Raji (cell line): ENCODE results near the gene NIPAL3.

Experiments used
- POLR2A ChIP-seq: IDR thresholded peaks from 2 replicates; pipeline ENCODE4 v1.6.1; 2011; ENCODE audit warnings: low read depth, low read length, control low read depth; ENCODE audit not compliant: insufficient read depth

Gene NIPAL3

DNA sequence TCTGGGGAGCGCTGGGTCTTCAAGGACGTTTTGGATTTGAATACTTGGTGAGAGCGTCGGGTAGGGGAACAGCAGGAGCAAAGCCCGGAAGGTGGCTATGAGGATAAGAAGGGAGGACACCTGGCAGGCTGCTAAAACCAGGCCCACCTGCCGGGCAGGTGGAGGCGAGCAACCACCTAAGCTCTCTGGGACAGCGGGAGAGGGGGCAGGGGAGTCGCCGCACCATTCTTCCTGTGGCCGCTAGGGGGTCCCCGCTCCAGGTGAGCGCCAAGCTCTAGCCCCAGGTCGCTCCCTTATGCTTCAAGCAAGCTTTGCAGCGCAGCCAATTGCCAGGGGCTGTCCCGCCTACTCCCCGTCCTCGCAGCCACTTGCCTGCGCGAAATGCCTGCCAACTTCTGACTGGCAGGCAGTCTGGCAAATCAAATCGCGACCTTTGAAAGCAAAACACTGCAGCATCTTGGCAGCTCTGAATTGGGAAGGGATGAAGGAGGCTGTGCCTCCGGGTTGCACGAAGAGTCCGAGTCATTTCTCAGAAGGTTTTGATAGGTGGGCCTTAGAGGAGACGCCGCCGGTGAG lies at the start of gene NIPAL3:
NIPAL3 (plus strand) TSS at position 469 of the 576 bp plus-strand sequence. CDS start 3,746 bp downstream, outside the sequence.
- TF ChIP-seq POLR2A, result peak; percentile 71

DNA sequence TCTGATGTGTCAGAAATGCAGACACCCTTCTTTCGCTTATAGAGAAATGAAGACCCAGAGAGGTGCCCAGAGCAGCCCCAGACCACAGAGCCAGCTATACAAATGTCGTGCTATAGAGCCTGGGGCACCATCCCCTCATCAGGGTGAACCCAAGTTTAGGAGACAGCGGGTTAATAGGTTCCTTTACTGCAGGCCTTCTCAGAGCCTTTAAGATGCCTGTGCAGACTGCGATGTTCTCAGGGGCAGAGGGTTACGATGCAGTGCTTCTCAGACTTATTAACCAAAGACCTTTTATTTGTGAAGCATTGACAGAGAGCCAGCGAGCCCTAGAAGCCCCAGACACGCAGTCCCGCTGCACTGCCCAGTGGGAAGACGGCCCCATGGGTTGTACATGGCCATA lies 48.9 kb upstream of the NIPAL3 start:
- TF ChIP-seq POLR2A, result no peak

DNA sequence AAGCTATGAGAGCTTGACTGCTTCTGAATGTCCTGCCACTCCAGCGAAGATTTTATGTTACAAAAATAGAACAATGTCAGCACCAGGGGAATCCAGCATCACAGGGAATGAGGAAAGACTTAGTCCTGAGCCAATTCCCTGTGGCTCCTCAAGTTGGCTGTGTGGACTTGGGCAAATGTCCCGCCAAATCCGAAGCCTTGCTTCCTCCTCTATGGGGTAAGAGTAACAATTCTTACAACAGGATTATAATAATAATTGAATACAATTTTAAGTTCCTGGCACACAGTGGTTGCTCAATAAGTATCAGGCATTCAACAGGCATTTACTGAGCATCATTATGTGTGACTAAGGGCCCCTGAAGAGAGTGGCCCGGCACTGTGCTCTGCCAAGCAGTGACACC lies 46.4 kb upstream of the NIPAL3 start:
- no peak for TF ChIP-seq POLR2A

DNA sequence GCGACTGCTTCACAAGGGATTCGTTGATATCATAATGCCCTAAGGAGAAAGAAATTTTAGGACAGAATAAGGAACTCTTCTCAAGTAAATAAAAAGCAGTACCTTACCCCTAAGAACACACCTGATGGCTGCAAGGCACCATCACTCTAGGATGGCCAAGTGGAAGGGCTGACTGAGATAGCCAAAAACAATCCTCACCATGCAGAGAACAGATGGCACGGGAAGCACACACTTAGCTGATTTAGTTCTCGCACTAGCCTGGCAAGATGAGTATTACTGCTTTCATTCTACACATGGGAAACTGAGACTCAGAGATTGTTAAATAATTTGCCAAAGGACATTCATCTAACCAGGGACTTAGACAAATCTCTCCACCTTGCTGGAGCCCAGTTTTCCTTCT lies 45.8 kb upstream of the NIPAL3 start:
- TF ChIP-seq POLR2A, result no peak

DNA sequence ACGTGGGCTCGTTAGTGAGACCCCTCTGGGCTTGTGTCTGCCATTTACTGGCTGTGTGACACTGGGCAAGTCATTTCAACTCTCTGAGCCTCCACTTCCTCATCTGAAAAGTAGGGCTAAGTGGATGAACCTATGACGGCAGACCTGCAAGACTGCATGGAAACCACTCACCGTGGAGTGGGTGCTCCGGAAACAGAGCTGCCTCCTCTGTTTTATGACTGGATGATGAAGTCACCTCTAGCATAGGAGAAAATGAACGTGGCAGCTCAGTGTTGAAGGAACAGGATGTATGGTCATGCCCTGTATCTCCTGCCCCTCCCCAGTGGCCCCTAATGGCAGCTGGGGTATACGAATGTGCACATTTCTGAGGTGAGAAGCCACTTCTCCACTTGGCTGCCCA lies 42.6 kb upstream of the NIPAL3 start:
- no peak for TF ChIP-seq POLR2A

DNA sequence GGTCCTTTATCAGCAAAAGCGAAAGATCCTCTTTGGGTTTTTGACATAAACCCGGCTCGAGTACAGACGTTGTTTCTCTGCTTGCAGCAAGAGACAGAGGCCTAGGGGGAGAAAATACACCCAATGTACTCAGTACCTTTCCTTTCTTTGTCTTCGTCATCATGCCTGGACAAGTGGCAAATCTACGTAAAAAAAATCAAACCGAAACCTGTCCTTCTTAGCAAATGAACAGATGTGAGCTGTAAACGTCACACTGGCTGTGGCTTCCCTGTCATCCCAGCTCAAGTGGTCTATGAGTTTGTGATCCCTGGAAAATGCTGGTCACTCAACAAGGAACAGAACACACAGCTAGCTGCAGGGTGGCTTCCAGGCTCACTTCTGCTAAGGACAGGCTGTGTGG lies 41.9 kb upstream of the NIPAL3 start:
- no peak for TF ChIP-seq POLR2A

DNA sequence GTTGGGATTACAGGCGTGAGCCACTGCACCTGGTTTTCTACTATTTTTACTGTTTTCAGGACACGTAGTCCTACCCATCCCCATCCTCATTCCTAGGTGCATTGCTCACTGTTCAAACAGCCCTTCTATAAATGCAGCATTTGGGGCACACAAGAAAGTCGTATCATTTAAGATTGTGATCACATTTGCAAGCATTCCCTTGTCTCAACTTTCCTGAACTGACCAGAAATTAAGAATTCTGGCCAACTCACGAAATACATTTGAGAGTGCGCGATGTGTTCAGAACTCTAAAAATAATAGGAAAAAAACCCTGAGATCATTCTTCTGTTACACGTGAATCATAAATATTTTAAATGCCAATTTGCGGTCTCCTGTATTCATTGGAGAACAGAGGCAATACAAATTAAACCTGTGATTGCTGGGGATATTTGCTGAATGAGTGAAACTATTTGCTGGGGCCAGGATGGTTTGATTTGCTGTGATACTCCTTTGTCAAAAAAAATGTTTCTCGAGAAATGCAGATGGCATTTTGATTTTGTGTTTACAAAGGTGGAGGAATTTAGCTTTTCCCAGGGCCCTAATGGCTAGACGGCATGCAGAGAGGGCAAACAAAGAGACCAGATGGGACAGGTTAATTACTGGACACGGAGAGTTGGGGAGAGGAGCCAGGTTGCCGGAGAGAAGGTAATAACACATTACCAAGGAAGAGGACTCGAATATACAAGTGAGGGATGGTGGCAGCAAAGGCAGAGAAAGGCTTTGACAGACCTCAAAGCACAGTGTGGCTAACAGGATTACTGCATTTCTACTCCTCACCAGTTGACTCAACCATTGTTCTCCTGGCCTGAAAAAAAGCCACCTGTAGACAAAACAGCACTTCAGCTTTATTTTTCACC lies 40.5 kb upstream of the NIPAL3 start:
- TF ChIP-seq POLR2A, result no peak

DNA sequence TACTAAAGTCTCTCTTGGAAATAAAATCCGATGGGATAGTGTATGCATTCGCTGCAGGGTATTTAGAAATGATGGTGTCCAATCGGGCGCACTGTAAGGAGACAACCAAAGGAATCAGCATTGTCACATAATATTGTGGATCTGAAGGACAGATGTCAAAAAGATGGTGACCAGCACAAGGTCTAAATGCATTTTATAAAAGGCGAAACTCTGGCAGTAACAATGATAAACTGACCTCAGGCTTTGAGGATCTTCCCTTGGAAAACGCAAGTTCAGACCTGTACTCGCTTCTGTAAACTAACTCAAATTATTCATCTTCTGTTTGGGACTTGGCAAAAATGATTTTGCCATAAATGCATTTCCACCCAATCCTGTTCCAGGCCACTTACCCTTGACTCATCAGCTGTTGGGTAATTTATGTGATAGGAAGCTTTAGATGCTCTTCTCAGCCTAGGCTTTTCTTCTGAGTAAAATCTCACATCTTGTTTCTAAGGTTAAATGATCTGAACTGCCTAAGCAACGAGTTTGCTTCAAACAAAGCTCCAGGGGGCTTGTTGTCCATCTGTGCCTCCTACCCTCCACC lies 35.8 kb upstream of the NIPAL3 start:
- TF ChIP-seq POLR2A, result no peak

DNA sequence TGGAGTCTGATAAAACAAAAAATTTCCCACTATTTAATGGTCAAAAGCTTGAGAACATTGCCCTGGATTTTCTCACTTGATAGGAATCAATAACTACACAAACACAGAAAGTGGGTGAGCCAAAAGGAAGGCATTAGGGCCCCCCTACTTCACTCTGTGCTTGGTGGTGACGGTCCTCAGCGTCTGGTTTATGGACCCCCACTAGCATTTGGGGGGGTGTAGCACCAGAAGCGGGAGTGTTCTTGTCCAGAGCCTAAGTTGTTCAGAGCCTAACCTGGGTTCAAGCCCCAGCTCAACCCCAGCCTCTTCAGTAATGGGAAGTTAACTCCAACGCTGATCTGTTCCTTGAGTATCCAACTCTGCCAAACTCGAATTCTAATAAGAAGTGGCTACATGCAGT lies 35.1 kb upstream of the NIPAL3 start:
- no peak for TF ChIP-seq POLR2A

DNA sequence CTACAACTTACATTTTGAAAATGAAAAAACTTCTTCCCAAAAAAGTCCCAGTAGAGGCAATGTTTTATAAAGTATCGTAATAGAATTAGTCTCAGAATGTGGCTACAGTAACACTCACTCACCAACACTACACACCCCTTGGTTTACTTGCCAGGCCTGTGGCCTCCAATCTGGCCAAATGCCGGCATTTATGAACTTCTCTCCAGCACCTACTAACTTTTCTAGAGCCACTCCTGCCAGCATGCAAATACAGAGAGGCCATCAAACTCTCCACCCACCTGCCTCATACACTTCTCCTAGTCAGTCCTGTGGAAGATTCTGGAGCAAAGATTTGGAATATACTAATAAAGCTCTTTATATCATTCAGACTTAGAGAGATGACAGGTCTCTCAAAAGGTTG lies 34.3 kb upstream of the NIPAL3 start:
- TF ChIP-seq POLR2A, result no peak

DNA sequence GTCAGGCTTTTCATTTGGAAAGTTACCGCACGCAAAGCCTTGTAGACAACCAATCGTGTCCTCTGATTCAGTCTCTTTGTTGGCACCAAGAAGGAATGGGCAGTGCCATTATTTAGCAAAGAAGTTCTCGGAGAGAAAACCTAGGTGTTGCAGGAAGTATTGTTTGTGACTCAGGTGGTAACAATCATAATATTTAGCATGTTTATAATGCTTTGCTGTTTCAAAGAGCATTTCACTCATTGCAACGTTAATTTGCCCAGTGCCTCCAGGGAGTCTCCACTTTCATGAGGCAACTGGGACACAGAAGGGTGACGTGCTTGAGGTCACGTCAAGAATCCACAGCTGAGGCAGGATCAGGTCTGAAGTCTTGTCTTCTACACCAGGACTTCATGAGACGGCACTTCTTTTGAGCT lies 33.4 kb upstream of the NIPAL3 start:
- no peak for TF ChIP-seq POLR2A

DNA sequence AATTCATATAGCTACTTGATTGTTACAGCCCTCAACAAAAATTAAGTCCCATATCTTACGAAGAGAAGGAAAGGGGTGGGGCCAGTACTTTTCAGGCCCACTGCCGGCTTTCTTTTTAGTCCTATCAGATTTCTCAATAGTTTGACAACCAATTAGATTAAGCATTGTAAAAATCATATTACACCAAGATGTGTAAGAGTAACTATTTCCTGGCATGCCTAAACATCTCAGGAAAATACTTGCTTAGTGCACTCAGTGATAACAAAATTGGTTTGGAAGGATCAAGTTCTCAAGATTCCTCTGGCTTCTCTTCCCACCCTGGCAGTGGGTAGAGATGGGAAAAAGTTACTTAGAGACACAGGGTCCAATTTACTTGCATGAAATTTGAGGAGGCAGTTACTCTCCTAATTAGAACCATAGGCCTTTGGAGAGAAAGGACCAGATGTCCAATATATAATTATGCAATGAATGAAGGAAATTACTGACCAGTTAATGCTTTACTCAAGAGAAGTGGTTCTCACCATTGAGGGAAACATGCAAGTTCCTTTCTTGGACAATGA lies 32.1 kb upstream of the NIPAL3 start:
- TF ChIP-seq POLR2A, result no peak

DNA sequence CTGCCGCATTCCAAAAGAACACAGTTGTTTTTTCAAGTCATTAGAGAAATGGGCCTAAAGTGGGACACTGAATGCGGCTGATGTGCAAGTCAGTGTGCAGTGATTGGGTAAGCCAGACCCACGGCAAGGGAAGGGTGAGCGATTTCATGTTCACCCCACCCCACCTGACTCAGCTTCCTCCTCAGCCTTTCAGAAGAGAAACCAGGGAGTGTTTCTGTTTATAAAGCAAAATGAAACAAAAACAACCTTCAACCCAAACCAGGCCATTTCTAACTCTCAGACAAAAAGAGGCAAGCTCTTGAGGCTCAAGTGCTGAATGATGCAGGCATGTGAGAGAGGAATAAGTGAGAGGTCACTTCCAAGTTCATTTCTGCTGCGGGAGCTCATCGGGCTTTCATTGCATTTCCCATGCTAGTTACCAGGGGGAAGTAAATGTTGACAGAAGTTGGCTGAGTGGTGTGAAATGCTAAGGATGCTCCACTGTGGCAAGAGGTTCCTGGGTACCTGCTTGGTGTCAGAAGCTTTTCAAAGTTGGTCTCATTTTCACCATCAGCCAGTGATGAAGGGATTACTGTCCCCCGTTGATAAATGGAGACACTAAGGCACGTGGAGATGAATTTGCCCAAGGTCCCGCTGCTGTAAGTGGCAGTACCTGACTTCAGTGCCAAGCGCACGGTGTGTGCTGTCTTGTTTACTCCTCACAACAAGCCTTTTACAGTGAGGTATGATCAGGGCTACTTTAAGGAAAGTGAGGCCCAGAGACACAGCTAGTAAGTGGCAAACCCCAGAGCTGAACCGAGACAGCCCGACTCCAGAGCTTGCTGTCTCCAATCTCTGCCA lies 31.1 kb upstream of the NIPAL3 start:
- no peak for TF ChIP-seq POLR2A

DNA sequence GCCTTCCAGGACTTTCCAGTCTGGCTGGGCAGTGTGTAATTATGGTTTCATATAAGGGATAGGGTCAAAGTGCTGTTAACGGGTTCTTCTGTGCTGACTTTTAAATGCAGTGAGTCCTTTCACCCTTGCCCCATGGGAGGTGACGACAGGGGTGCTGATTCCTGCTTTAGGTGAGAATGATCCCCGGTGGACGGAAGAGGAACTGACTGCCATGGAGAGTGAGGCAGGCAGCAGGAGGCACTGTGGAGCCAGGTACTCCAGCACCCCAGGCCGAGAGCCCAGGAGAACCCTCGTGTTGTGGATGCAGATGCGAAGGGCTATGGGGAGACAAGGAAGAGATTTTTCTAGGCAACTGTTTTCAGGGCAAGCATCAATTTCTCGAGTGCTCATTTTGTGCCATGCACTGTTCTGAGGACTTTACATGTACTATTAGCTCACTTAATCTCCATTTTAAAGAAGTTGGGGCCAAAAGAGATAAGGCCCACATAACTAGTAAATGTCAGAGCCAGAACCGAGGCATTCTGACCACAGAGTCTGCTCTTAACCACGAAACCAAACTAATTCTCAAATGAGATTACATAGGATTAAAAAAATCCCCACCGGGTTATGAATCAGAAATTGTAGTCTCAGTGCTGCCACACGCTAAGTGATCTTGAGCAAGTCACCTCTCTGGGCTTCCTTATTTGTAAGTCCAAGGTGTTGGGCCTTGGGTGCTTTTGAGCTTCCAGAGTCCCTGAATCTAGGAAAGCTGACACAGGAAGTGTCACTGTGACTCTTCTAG lies 30.3 kb upstream of the NIPAL3 start:
- TF ChIP-seq POLR2A, result no peak
